GM21737 (cell line): ENCODE measurements around the gene ZSWIM3.

Experiments
- ATAC-seq: cut with Tn5 transposase; IDR thresholded peaks from one replicate; pipeline ENCODE4 v1.9.1; 2021; ENCODE audit warnings: mild to moderate bottlenecking, moderate library complexity; ENCODE audit not compliant: unreplicated experiment

The ZSWIM3 gene

GRCh38 chr20:45927071-45927878 lies 69.9 kb downstream of the ZSWIM3 start:
- no peak for ATAC-seq
